GM12878 (cell line): Measurements from ENCODE around the gene CCN2. TPM values are rescaled to one million over a fixed set of nuclear protein-coding genes. Genes with fewer than 3 reads are reported as not detected.

Source experiments
- ATAC-seq: fragments of 200-7000 bp; cut with Tn5 transposase; 3 replicates; pipeline ENCODE4 v1.9.1; 2020; ENCODE audit warnings: mild to moderate bottlenecking, moderate library complexity
- BruUV-seq: library from RNA; stranded (reverse); fragments of 400-500 nt; replicated peaks from 2 replicates; lab custom pipeline; 2021; lab: Mats Ljungman, UMichigan
- CTCF ChIA-PET: fragments of 300-600 bp; sonication (Branson Sonifier 250); formaldehyde crosslinking; extraction: SDS; loops from one replicate; lab custom pipeline; 2021; ENCODE audit warnings: inconsistent platforms; lab: Yijun Ruan, JAX
- POLR2A ChIA-PET: fragments of 350-600 bp; formaldehyde crosslinking; extraction: SDS; loops from one replicate; lab custom pipeline; 2021; ENCODE audit warnings: inconsistent platforms; lab: Charles Lee
- RAD21 ChIA-PET: fragments of 300-600 bp; sonication (Branson Sonifier 250); formaldehyde crosslinking; loops from one replicate; lab custom pipeline; 2023; ENCODE audit warnings: antibody characterized with exemption; ENCODE audit not compliant: unreplicated experiment; lab: Charles Lee
- SMC1A ChIA-PET: fragments of 300-600 bp; sonication (Branson Sonifier 250); formaldehyde crosslinking; loops from one replicate; lab custom pipeline; 2023; ENCODE audit not compliant: unreplicated experiment, uncharacterized antibody; lab: Charles Lee
- DNase-seq: peaks from one replicate; pipeline ENCODE4 v3.0.0-alpha.2; 2011; ENCODE audit warnings: low read depth, low spot score
- FAIRE-seq: peaks from 3 replicates; lab custom pipeline; 2011; peaks lifted over from hg19 to GRCh38; lab: Jason Lieb, UNC
- H2AFZ ChIP-seq: 2 replicates; pipeline ENCODE4 v1.6.0; 2011; ENCODE audit warnings: low read depth, low read length, control low read depth; ENCODE audit not compliant: control insufficient read depth
- H3K27ac ChIP-seq: 2 replicates; pipeline ENCODE4 v1.5.1; 2011; ENCODE audit warnings: control low read depth; ENCODE audit not compliant: control insufficient read depth, insufficient read depth
- H3K27me3 ChIP-seq, 2 experiments: replicated peaks in 1 of 2; 2 replicates each; pipeline versions ENCODE4 v1.6.0 to v1.6.1; 2011; ENCODE audit warnings: low read length in 1 of 2; ENCODE audit not compliant: control insufficient read depth in 2 of 2, insufficient read depth in 2 of 2
- H3K36me3 ChIP-seq, 2 experiments: 2 replicates each; pipeline ENCODE4 v1.5.1; 2011; ENCODE audit warnings: low read length in 1 of 2; ENCODE audit not compliant: control insufficient read depth in 2 of 2, insufficient read depth in 2 of 2
- H3K4me1 ChIP-seq: 2 replicates; pipeline ENCODE4 v1.6.1; 2011; ENCODE audit warnings: mild to moderate bottlenecking, low read length, moderate library complexity, mixed read lengths; ENCODE audit not compliant: control insufficient read depth, insufficient read depth
- H3K4me2 ChIP-seq: 2 replicates; pipeline ENCODE4 v1.6.0; 2011; ENCODE audit warnings: control low read depth; ENCODE audit not compliant: control insufficient read depth, insufficient read depth
- H3K4me3 ChIP-seq: fragments of 200-600 bp; sonication (generic); 2 replicates; pipeline ENCODE4 v1.5.1; 2016
- H3K79me2 ChIP-seq: 2 replicates; pipeline ENCODE4 v1.6.0; 2011; ENCODE audit warnings: low read length; ENCODE audit not compliant: control insufficient read depth, insufficient read depth
- H3K9ac ChIP-seq: 2 replicates; pipeline ENCODE4 v1.8.0; 2011; ENCODE audit warnings: low read length, control low read depth, mixed read lengths; ENCODE audit not compliant: control insufficient read depth, insufficient read depth
- H3K9me3 ChIP-seq: replicated peaks from 3 replicates; pipeline ENCODE4 v1.5.1; 2011; ENCODE audit warnings: mild to moderate bottlenecking, low read length; ENCODE audit not compliant: control insufficient read depth, insufficient read depth
- H4K20me1 ChIP-seq: 2 replicates; pipeline ENCODE4 v1.6.0; 2011; ENCODE audit not compliant: control insufficient read depth, insufficient read depth
- BACH1 ChIP-seq: fragments of 450-650 bp; IDR thresholded peaks from 2 replicates; pipeline ENCODE4 v1.6.1; 2017; ENCODE audit warnings: mild to moderate bottlenecking, borderline replicate concordance
- BCLAF1 ChIP-seq: fragments of 450-650 bp; IDR thresholded peaks from 2 replicates; pipeline ENCODE4 v1.6.1; 2017; ENCODE audit warnings: antibody characterized with exemption, mild to moderate bottlenecking, moderate library complexity
- CTCF ChIP-seq, 3 experiments: IDR thresholded peaks in 2 of 3; conservative IDR thresholded peaks in 1 of 3; 2 replicates each; pipeline ENCODE4 v1.5.1; 2011; ENCODE audit warnings: low read depth in 3 of 3, low read length in 3 of 3, mild to moderate bottlenecking in 3 of 3, control low read depth in 2 of 3, moderate library complexity in 2 of 3, inconsistent platforms in 1 of 3, mixed read lengths in 1 of 3; ENCODE audit not compliant: control insufficient read depth in 2 of 3, insufficient read depth in 1 of 3; ENCODE audit errors: extremely low read depth in 1 of 3
- EP300 ChIP-seq, 2 experiments: fragments of 150-350 bp in 1 of 2; IDR thresholded peaks; 2 replicates each; pipeline ENCODE4 v1.6.1; 2011 to 2012; ENCODE audit warnings: low read depth in 2 of 2, low read length in 2 of 2, borderline replicate concordance in 1 of 2, improper control_type of control experiment in 1 of 2, inconsistent platforms in 1 of 2; ENCODE audit not compliant: control insufficient read depth in 1 of 2
- IKZF1 ChIP-seq: fragments of 450-650 bp; conservative IDR thresholded peaks from 2 replicates; pipeline ENCODE4 v1.6.1; 2017; ENCODE audit warnings: antibody characterized with exemption, mild to moderate bottlenecking
- JUNB ChIP-seq: IDR thresholded peaks from 2 replicates; pipeline ENCODE4 v1.6.1; 2016; ENCODE audit warnings: antibody characterized with exemption, mild to moderate bottlenecking
- JUND ChIP-seq: IDR thresholded peaks from 2 replicates; pipeline ENCODE4 v1.6.1; 2012; ENCODE audit warnings: low read depth, mild to moderate bottlenecking, low read length, improper control_type of control experiment, moderate library complexity
- NR2C2 ChIP-seq: IDR thresholded peaks from 2 replicates; pipeline ENCODE4 v1.6.1; 2011; ENCODE audit warnings: borderline replicate concordance, low read depth; ENCODE audit not compliant: control insufficient read depth, insufficient read length
- PAX5 ChIP-seq: IDR thresholded peaks from 2 replicates; pipeline ENCODE4 v1.6.1; 2011; ENCODE audit warnings: low read depth, low read length, borderline replicate concordance
- RELA ChIP-seq: fragments of 450-650 bp; IDR thresholded peaks from 2 replicates; pipeline ENCODE4 v1.8.0; 2014; ENCODE audit warnings: borderline replicate concordance; ENCODE audit not compliant: partially characterized antibody
- SIX5 ChIP-seq: IDR thresholded peaks from 2 replicates; pipeline ENCODE4 v1.6.1; 2011; ENCODE audit warnings: mild to moderate bottlenecking, low read depth, low read length, moderate library complexity; ENCODE audit not compliant: severe bottlenecking
- WGBS: methylation state at CpG from one replicate; pipeline ENCODE4 v1.1.6; 2016; ENCODE audit warnings: low lambda C conversion rate; ENCODE audit not compliant: insufficient replicate concordance, insufficient coverage; ENCODE audit errors: missing lambda C conversion rate; 5-methylcytosine and 5-hydroxymethylcytosine counted together
- in situ Hi-C: fragments of 300-500 bp; cut with MboI; formaldehyde crosslinking; loops from 9 replicates; pipeline ENCODE4 v1.14.3; 2018; ENCODE audit warnings: mixed read lengths
- intact Hi-C: fragments of 100-400 bp; cut with micrococcal nuclease; formaldehyde crosslinking; loops from one replicate; pipeline ENCODE4 v1.14.2; 2022; ENCODE audit not compliant: unreplicated experiment
- polyA plus RNA-seq, 11 experiments: library from polyadenylated mRNA; depleted of rRNA in 4 of 11; unstranded in 6 of 11; stranded (reverse) in 5 of 11; fragments of >200 nt; fragmentation: Nextera tagmentation in 4 of 11; fragmentation: Illumina TruSeq in 1 of 11; extraction: Ambion mirVana in 4 of 11; extraction: Trizol in 1 of 11; gene quantifications; 1 replicate in 1 of 11; 2 replicates in 10 of 11; pipeline versions ENCODE4 v1.2.1 to v1.2.3, GENCODE V29; 2011 to 2016; ENCODE audit warnings: inconsistent platforms in 2 of 11, missing spikeins in 2 of 11, low read depth in 1 of 11
- total RNA-seq, 4 experiments: library from RNA; depleted of rRNA in 3 of 4; stranded (reverse); fragments of >200 nt in 3 of 4; fragmentation: Illumina TruSeq in 1 of 4; extraction: Trizol in 1 of 4; gene quantifications; 2 replicates each; pipeline versions ENCODE4 v1.2.1 to v1.2.3, GENCODE V29; 2013 to 2021
- TF ChIP-seq, protein P1 (sequence below): fragments of 450-650 bp; IDR thresholded peaks from 2 replicates; pipeline ENCODE4 v1.6.1; 2017; ENCODE audit warnings: borderline replicate concordance
- TF ChIP-seq, protein P2 (sequence below): IDR thresholded peaks from 2 replicates; pipeline ENCODE4 v1.6.1; 2011; ENCODE audit warnings: low read depth, mild to moderate bottlenecking, low read length, moderate library complexity, borderline replicate concordance; ENCODE audit errors: extremely low read depth

Gene CCN2
- total and polyA plus RNA-seq, 10 of the 15 experiments (the other 5 are each of a cell fraction or from before 2014, with no cell fraction given) = 0.26 to 0.62 (median 0.44) TPM; not detected in 7

DNA sequence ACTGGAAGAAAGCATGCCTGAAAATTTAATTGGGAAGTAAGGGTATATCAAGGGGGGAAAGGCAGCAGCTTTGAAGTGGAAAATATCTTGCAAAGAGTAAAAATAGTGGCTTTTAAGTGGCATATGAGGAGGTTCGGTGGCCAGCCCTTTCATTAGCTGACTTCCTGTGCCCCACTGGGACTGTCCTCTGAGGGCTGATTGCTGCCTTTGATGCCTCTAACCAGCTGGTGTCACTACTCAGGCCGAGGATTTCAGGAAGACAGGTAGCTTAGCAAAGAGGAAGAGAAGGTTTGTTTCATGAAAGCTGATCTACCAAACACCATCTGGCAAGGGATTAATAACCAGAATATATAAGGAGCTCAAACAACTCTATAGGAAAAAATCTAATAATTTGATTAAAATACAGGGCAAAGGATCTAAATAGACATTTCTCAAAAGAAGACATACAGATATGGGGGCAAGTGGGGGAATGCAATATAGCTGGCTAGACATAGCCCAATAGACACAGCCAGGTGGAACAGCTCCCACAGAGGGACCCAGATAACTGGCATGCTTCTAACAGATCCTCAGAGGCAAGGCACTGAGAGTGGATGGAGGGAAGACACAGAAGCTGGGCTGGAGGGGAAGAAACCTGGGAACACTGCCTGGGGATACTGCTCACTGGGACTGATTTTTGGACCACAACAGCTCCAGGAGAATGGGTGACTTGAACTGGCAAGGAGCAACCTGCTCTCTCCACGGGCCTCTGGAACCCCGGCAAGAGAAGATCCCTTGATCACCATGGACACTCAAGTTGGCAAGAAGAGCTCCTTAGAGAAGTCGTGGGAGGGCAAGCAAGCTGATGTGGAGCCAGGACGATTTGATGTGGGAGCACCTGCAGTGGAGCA is 33.2 kb downstream of the CCN2 start (continued):
- TF ChIP-seq EP300 (IDR thresholded peaks at IDR 0.05; ENCODE audit: borderline replicate concordance in 1 of 2, control insufficient read depth in 1 of 2, low read depth in 2 of 2, low read length in 2 of 2) (no peak), BCLAF1 (no peak), BACH1 (no peak), PAX5 (no peak)

- CTCF ChIA-PET = interaction anchor here (1.1 to 1.7 kb wide), 3 partner anchors 14 to 301 kb away, joined by 3 to 8 read pairs (median 3); no protein-coding TSS in a partner anchor
- H2AFZ ChIP-seq = no peak overlapping the region
- DNase-seq (no peak), FAIRE-seq (no peak), ATAC-seq (no peak)
- 0% methylated on average over 2 of the region's 2 CpGs for WGBS
- H3K79me2 ChIP-seq = no peaks in the 10 kb centered on the region
- H3K4me2 ChIP-seq = no peak overlapping the region
- RAD21 ChIA-PET = no interaction called here
- POLR2A ChIA-PET = no interaction called here
- H3K4me1 ChIP-seq = no peaks in the 10 kb centered on the region
- in situ Hi-C loops (loop anchor here (5.0 to 10.0 kb wide), 3 partner anchors 223 to 565 kb away; no protein-coding TSS in a partner anchor), intact Hi-C loops (loop anchor here (5.0 to 10.0 kb wide), 2 partner anchors 245 to 567 kb away; no protein-coding TSS in a partner anchor)
- H3K9me3 ChIP-seq = no peaks in the 10 kb centered on the region; the same call in 2 of the 3 replicates
- no peaks in the 10 kb centered on the region for H3K36me3 ChIP-seq
- no peak overlapping the region for H3K27ac ChIP-seq
- H3K4me3 ChIP-seq = no peak overlapping the region
- BruUV-seq = no TSS peak
- peaks cover 0 to 3% of the 10 kb centered on the region in 2 experiments; a peak in 1 of 4 replicates for H3K27me3 ChIP-seq
- H3K9ac ChIP-seq = no peak overlapping the region
- SMC1A ChIA-PET = interaction anchor here (0.9 to 3.4 kb wide), 2 partner anchors 301 to 381 kb away, joined by 3 to 14 read pairs; no protein-coding TSS in a partner anchor
- H4K20me1 ChIP-seq = no peaks in the 10 kb centered on the region
- TF ChIP-seq, protein P1, sequence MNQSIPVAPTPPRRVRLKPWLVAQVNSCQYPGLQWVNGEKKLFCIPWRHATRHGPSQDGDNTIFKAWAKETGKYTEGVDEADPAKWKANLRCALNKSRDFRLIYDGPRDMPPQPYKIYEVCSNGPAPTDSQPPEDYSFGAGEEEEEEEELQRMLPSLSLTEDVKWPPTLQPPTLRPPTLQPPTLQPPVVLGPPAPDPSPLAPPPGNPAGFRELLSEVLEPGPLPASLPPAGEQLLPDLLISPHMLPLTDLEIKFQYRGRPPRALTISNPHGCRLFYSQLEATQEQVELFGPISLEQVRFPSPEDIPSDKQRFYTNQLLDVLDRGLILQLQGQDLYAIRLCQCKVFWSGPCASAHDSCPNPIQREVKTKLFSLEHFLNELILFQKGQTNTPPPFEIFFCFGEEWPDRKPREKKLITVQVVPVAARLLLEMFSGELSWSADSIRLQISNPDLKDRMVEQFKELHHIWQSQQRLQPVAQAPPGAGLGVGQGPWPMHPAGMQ = no peak
- TF ChIP-seq JUND (no peak), IKZF1 (no peak), NR2C2 (no peak), RELA (no peak), SIX5 (no peak), CTCF (IDR thresholded peaks at IDR 0.05 in 2 of 3, conservative IDR thresholded peaks at IDR 0.05 in 1 of 3; ENCODE audit: control insufficient read depth in 2 of 3, extremely low read depth in 1 of 3, insufficient read depth in 1 of 3, low read depth in 3 of 3, low read length in 3 of 3) (no peak), JUNB (no peak)
- TF ChIP-seq, protein P2, sequence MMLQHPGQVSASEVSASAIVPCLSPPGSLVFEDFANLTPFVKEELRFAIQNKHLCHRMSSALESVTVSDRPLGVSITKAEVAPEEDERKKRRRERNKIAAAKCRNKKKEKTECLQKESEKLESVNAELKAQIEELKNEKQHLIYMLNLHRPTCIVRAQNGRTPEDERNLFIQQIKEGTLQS = no peak
These were observed 33.9 kb downstream of the CCN2 start for GRCh38 chr6:131917318-131917717.
